ENCODE data around the gene NLRC5. TPM values are rescaled to one million over a fixed set of nuclear protein-coding genes. Genes with fewer than 3 reads are reported as not detected.
"Not testable (repeated sequence)": the region's sequence is repeated elsewhere in the genome, so short reads cannot be mapped to it uniquely, and the experiment has no call there.

The NLRC5 gene
- total RNA-seq, 2 experiments from 2014 or later = 199 to 305 TPM

- H3K79me2 ChIP-seq (ENCODE audit: insufficient read depth, low read depth, low read length) = no peaks in the 10 kb centered on the region
- no peak overlapping the region for H3K4me3 ChIP-seq (ENCODE audit: low read depth, low read length, poor library complexity, severe bottlenecking)
- H3K9me3 ChIP-seq (ENCODE audit: low read length) = no peaks in the 10 kb centered on the region
- H3K27ac ChIP-seq (ENCODE audit: low read depth, low read length, poor library complexity, severe bottlenecking) = no peak overlapping the region
- H2AFZ ChIP-seq (ENCODE audit: low read length) = no peak overlapping the region
- no peak overlapping the region for H3K4me2 ChIP-seq (ENCODE audit: low read length)
- TF ChIP-seq EZH2phosphoT487 (IDR thresholded peaks at IDR 0.05; ENCODE audit: borderline replicate concordance, low read depth, low read length) (no peak), CTCF (conservative IDR thresholded peaks at IDR 0.05; ENCODE audit: low read length) (no peak)
- ChIA-PET POLR2A (interaction anchor here (1.3 kb wide), 1 partner anchor 111 kb away, joined by 4 read pairs; no protein-coding TSS in a partner anchor), CTCF (ENCODE audit: unreplicated experiment) (no interaction called here)
- intact Hi-C loops (cut with micrococcal nuclease; ENCODE audit: unreplicated experiment) = no loop called here
- peaks cover 72% of the 10 kb centered on the region for H3K36me3 ChIP-seq (ENCODE audit: insufficient read depth, low read length)
- H3K4me1 ChIP-seq (ENCODE audit: insufficient read depth, low read length, poor library complexity, severe bottlenecking) = no peaks in the 10 kb centered on the region
- no peaks in the 10 kb centered on the region for H4K20me1 ChIP-seq (ENCODE audit: insufficient read depth, low read length)
- BruUV-seq (replicated peaks) = no TSS peak
- DNase-seq (ENCODE audit: low spot score) = no peak
- no peaks in the 10 kb centered on the region for H3K9me2 ChIP-seq (ENCODE audit: insufficient read depth, low read length)
These were observed 71.9 kb downstream of the NLRC5 start for GRCh38 chr16:57061084-57061905.

GRCh38 chr16:57062329-57062728, 73.0 kb downstream of the NLRC5 start:
- Histone ChIP-seq H3K27ac (ENCODE audit: low read depth, low read length, poor library complexity, severe bottlenecking) (no peak overlapping the region), H3K36me3 (ENCODE audit: insufficient read depth, low read length) (peaks cover 61% of the 10 kb centered on the region), H4K20me1 (ENCODE audit: insufficient read depth, low read length) (no peaks in the 10 kb centered on the region), H2AFZ (ENCODE audit: low read length) (no peak overlapping the region), H3K9me2 (ENCODE audit: insufficient read depth, low read length) (no peaks in the 10 kb centered on the region), H3K4me1 (ENCODE audit: insufficient read depth, low read length, poor library complexity, severe bottlenecking) (no peaks in the 10 kb centered on the region), H3K79me2 (ENCODE audit: insufficient read depth, low read depth, low read length) (no peaks in the 10 kb centered on the region), H3K4me3 (ENCODE audit: low read depth, low read length, poor library complexity, severe bottlenecking) (no peak overlapping the region), H3K9me3 (ENCODE audit: low read length) (no peaks in the 10 kb centered on the region), H3K4me2 (ENCODE audit: low read length) (no peak overlapping the region)
- TF ChIP-seq EZH2phosphoT487 (IDR thresholded peaks at IDR 0.05; ENCODE audit: borderline replicate concordance, low read depth, low read length) = no peak
- no peak for TF ChIP-seq CTCF (conservative IDR thresholded peaks at IDR 0.05; ENCODE audit: low read length)
- no TSS peak for BruUV-seq (replicated peaks)
- POLR2A ChIA-PET = interaction anchor here (1.3 kb wide), 1 partner anchor 112 kb away, joined by 4 read pairs; no protein-coding TSS in a partner anchor
- CTCF ChIA-PET (ENCODE audit: unreplicated experiment) = no interaction called here
- intact Hi-C loops (cut with micrococcal nuclease; ENCODE audit: unreplicated experiment) = no loop called here
- DNase-seq (ENCODE audit: low spot score) = no peak

DNA sequence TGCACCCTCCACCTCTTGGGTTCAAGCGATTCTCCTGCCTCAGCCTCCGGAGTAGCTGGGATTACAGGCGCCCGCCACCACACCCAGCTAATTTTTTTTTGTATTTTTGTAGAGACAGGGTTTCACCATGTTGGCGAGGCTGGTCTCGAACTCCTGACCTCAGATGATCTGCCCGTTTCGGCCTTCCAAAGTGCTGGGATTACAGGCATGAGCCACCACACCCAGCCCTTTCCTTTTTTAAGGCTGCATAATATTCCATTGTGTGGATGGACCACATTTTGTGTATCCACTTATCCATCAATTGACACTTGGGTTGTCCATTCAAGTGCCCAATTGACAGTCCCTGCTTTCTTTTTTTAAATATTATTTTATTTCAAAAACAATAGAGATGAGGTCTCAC, 73.8 kb downstream of the NLRC5 start:
- intact Hi-C loops (cut with micrococcal nuclease; ENCODE audit: unreplicated experiment); H3K27ac ChIP-seq (ENCODE audit: low read depth, low read length, poor library complexity, severe bottlenecking); H3K4me2 ChIP-seq (ENCODE audit: low read length); H3K9me3 ChIP-seq (ENCODE audit: low read length); DNase-seq (ENCODE audit: low spot score); H3K79me2 ChIP-seq (ENCODE audit: insufficient read depth, low read depth, low read length); H2AFZ ChIP-seq (ENCODE audit: low read length); H3K9me2 ChIP-seq (ENCODE audit: insufficient read depth, low read length); H4K20me1 ChIP-seq (ENCODE audit: insufficient read depth, low read length); CTCF ChIA-PET (ENCODE audit: unreplicated experiment); BruUV-seq (replicated peaks); H3K4me3 ChIP-seq (ENCODE audit: low read depth, low read length, poor library complexity, severe bottlenecking); H3K4me1 ChIP-seq (ENCODE audit: insufficient read depth, low read length, poor library complexity, severe bottlenecking): not testable (repeated sequence)
- POLR2A ChIA-PET = interaction anchor here (0.6 kb wide), 1 partner anchor 254 kb away, joined by 4 read pairs; no protein-coding TSS in a partner anchor
- peaks cover 53% of the 10 kb centered on the region for H3K36me3 ChIP-seq (ENCODE audit: insufficient read depth, low read length)
